Measurements from ENCODE around the gene PCSK5. TPM values are rescaled to one million over a fixed set of nuclear protein-coding genes. Genes with fewer than 3 reads are reported as not detected.
"Not testable (repeated sequence)": the region's sequence is repeated elsewhere in the genome, so short reads cannot be mapped to it uniquely, and the experiment has no call there.

The PCSK5 gene
- total RNA-seq, 2 donors from 2014 or later, result 2.4 to 32.2 TPM

- H3K27ac ChIP-seq, result no peak overlapping the region
- no peak for DNase-seq (ENCODE audit: low spot score)
- H3K36me3 ChIP-seq, result no peaks in the 10 kb centered on the region
- H3K4me1 ChIP-seq (replicated peaks), result no peaks in the 10 kb centered on the region
- WGBS, result 95% methylated on average over 11 of the region's 11 CpGs
- no peaks in the 10 kb centered on the region for H3K9me3 ChIP-seq
- TF ChIP-seq, protein P1, sequence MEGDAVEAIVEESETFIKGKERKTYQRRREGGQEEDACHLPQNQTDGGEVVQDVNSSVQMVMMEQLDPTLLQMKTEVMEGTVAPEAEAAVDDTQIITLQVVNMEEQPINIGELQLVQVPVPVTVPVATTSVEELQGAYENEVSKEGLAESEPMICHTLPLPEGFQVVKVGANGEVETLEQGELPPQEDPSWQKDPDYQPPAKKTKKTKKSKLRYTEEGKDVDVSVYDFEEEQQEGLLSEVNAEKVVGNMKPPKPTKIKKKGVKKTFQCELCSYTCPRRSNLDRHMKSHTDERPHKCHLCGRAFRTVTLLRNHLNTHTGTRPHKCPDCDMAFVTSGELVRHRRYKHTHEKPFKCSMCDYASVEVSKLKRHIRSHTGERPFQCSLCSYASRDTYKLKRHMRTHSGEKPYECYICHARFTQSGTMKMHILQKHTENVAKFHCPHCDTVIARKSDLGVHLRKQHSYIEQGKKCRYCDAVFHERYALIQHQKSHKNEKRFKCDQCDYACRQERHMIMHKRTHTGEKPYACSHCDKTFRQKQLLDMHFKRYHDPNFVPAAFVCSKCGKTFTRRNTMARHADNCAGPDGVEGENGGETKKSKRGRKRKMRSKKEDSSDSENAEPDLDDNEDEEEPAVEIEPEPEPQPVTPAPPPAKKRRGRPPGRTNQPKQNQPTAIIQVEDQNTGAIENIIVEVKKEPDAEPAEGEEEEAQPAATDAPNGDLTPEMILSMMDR (IDR thresholded peaks at IDR 0.05), result no peak
- no peak for TF ChIP-seq POLR2A (IDR thresholded peaks at IDR 0.05)
- no peak for TF ChIP-seq POLR2AphosphoS5 (IDR thresholded peaks at IDR 0.05)
- no peaks in the 10 kb centered on the region for H3K27me3 ChIP-seq (replicated peaks; ENCODE audit: insufficient read depth)
- intact Hi-C loops (cut with DNase I), result no loop called here
- H3K4me3 ChIP-seq, result no peak overlapping the region
These were observed 177.2 kb downstream of the PCSK5 start for GRCh38 chr9:76067696-76068095.

DNA sequence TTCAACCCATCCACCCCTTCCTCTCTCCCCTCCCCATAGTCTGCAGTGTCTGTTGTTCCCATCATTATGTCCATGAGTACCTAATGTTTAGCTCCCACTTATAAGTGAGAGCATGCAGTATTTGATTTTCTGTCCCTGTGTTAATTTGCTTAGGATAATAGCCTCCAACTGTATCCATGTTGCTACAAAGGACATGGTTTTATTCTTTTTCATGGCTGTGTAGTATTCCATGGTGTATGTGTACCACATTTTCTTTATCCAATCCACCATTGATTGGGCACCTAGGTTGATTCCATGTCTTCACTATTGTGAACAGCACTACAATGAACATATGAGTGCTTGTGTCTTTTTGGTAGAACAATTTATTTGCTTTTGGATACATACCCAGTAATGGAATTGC is 187.1 kb downstream of the PCSK5 start:
- no peak for DNase-seq (ENCODE audit: low spot score)
- H3K27me3 ChIP-seq (replicated peaks; ENCODE audit: insufficient read depth), result no peaks in the 10 kb centered on the region
- no peak overlapping the region for H3K4me3 ChIP-seq
- intact Hi-C loops (cut with DNase I), result no loop called here
- no peaks in the 10 kb centered on the region for H3K4me1 ChIP-seq (replicated peaks)
- H3K27ac ChIP-seq, result no peak overlapping the region
- H3K36me3 ChIP-seq, result no peaks in the 10 kb centered on the region
- no peaks in the 10 kb centered on the region for H3K9me3 ChIP-seq
- TF ChIP-seq POLR2AphosphoS5 (IDR thresholded peaks at IDR 0.05) (no peak), POLR2A (IDR thresholded peaks at IDR 0.05) (no peak)

GRCh38 chr9:76081281-76081680 is 190.8 kb downstream of the PCSK5 start:
- intact Hi-C loops (cut with DNase I); H3K9me3 ChIP-seq; H3K36me3 ChIP-seq; H3K4me3 ChIP-seq; H3K4me1 ChIP-seq (replicated peaks); DNase-seq (ENCODE audit: low spot score); H3K27me3 ChIP-seq (replicated peaks; ENCODE audit: insufficient read depth); H3K27ac ChIP-seq: not testable (repeated sequence)
- 94% methylated on average over 5 of the region's 5 CpGs for WGBS

DNA sequence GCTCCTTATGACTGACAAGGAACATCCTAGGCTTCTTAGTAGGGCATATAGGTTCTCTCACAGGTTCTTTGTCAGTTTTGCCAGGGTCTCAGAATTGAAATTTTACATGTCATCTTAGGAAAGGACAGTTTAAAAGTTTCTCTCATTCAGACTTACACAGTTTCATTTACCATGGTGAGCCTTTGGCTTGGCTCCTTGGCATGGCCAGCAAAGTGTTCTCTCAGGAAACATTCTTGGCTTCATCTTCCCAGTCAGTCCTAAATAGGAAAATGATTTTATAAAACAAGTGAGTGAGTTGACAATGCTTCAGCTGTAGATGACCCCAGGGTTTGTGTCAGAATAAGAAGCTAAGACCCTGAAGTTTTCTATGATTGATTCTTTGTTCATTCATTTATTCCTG is 191.6 kb downstream of the PCSK5 start:
- H3K4me1 ChIP-seq (replicated peaks), result no peaks in the 10 kb centered on the region
- no peaks in the 10 kb centered on the region for H3K9me3 ChIP-seq
- no peak overlapping the region for H3K27ac ChIP-seq
- no peak for TF ChIP-seq POLR2AphosphoS5 (IDR thresholded peaks at IDR 0.05)
- TF ChIP-seq, protein P1 (IDR thresholded peaks at IDR 0.05), result no peak
- TF ChIP-seq POLR2A (IDR thresholded peaks at IDR 0.05), result no peak
- DNase-seq (ENCODE audit: low spot score), result no peak
- H3K36me3 ChIP-seq, result no peaks in the 10 kb centered on the region
- intact Hi-C loops (cut with DNase I), result no loop called here
- H3K4me3 ChIP-seq, result no peak overlapping the region
- H3K27me3 ChIP-seq (replicated peaks; ENCODE audit: insufficient read depth), result no peaks in the 10 kb centered on the region

- TF ChIP-seq POLR2A (IDR thresholded peaks at IDR 0.05) (no peak), POLR2AphosphoS5 (IDR thresholded peaks at IDR 0.05) (no peak)
- TF ChIP-seq, protein P1 (IDR thresholded peaks at IDR 0.05), result no peak
- WGBS, result 75% methylated on average over 2 of the region's 2 CpGs
- no peak overlapping the region for H3K4me3 ChIP-seq
- H3K27me3 ChIP-seq (replicated peaks; ENCODE audit: insufficient read depth), result no peaks in the 10 kb centered on the region
- intact Hi-C loops (cut with DNase I), result no loop called here
- no peak overlapping the region for H3K27ac ChIP-seq
- no peaks in the 10 kb centered on the region for H3K36me3 ChIP-seq
- no peak for DNase-seq (ENCODE audit: low spot score)
- H3K9me3 ChIP-seq, result no peaks in the 10 kb centered on the region
- H3K4me1 ChIP-seq (replicated peaks), result no peaks in the 10 kb centered on the region
These were observed 195.1 kb downstream of the PCSK5 start for GRCh38 chr9:76085596-76085995.

DNA sequence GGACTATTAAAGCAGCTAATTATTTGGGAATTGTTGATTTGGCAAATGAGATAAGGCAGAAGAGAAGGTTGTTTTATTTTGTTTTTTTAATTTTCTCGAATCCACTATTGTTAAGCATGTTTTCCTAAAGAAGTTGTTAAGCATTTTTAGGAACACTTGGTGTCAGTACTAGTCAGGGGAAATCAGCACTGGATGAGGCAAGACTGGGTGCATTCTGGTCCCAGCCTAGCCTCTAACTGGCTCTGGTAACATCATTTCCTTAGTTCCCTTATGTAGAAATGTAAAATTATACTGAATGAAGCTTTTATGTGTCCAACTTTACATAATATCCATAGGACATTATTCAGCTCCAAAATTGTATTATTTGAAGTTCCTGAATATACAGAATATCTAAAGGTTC is 196.1 kb downstream of the PCSK5 start:
- intact Hi-C loops (cut with DNase I), result no loop called here
- H3K36me3 ChIP-seq, result no peaks in the 10 kb centered on the region
- no peaks in the 10 kb centered on the region for H3K9me3 ChIP-seq
- TF ChIP-seq POLR2AphosphoS5 (IDR thresholded peaks at IDR 0.05), result no peak
- no peak for TF ChIP-seq POLR2A (IDR thresholded peaks at IDR 0.05)
- TF ChIP-seq, protein P1 (IDR thresholded peaks at IDR 0.05), result no peak
- H3K27me3 ChIP-seq (replicated peaks; ENCODE audit: insufficient read depth), result no peaks in the 10 kb centered on the region
- no peak overlapping the region for H3K27ac ChIP-seq
- WGBS, result 68% methylated on average over 1 of the region's 1 CpG
- no peak for DNase-seq (ENCODE audit: low spot score)
- no peak overlapping the region for H3K4me3 ChIP-seq
- H3K4me1 ChIP-seq (replicated peaks), result no peaks in the 10 kb centered on the region

Measured in prostate gland (tissue), 2 donors.